HG02938 (cell line): ENCODE measurements around the gene NCCRP1.

Experiments
- ATAC-seq: cut with Tn5 transposase; IDR thresholded peaks from one replicate; pipeline ENCODE4 v1.9.1; 2021; ENCODE audit warnings: mild to moderate bottlenecking, moderate library complexity; ENCODE audit not compliant: unreplicated experiment

NCCRP1 gene

DNA sequence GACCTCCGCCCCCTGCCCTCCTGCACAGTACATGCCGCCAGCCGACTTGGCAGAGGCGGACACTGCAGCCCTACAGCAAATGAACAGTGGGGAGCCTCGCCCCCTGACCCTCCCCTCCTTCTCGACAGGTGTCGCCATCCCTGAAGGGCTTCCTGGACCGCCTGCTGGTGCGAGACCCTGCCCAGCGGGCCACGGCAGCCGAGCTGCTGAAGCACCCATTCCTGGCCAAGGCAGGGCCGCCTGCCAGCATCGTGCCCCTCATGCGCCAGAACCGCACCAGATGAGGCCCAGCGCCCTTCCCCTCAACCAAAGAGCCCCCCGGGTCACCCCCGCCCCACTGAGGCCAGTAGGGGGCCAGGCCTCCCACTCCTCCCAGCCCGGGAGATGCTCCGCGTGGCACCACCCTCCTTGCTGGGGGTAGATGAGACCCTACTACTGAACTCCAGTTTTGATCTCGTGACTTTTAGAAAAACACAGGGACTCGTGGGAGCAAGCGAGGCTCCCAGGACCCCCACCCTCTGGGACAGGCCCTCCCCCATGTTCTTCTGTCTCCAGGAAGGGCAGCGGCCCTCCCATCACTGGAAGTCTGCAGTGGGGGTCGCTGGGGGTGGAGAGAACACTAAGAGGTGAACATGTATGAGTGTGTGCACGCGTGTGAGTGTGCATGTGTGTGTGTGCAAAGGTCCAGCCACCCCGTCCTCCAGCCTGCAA is 18.3 kb upstream of the NCCRP1 start:
- no peak for ATAC-seq

- no peak for ATAC-seq
These were observed 17.0 kb upstream of the NCCRP1 start for GRCh38 chr19:39179754-39180153.

DNA sequence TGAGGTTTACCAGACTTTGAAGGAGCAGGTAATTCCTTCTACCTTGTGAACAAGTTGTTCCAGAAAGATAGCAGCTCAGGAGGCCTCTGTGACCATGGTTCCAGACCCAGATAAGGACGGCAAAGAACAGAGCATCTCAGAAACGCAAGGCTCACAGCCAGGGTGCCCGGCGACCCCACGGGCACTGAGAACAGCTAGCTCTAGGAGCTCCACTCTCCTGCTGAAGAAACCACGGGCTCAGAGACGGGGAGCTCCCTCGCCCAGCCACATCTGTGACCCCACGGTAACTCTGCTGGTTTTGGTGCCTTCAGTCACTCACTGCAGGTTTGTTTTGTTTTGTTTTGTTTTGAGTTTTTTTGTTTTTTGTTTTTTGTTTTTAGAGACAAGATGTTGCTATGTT is 16.0 kb upstream of the NCCRP1 start:
- no peak for ATAC-seq

DNA sequence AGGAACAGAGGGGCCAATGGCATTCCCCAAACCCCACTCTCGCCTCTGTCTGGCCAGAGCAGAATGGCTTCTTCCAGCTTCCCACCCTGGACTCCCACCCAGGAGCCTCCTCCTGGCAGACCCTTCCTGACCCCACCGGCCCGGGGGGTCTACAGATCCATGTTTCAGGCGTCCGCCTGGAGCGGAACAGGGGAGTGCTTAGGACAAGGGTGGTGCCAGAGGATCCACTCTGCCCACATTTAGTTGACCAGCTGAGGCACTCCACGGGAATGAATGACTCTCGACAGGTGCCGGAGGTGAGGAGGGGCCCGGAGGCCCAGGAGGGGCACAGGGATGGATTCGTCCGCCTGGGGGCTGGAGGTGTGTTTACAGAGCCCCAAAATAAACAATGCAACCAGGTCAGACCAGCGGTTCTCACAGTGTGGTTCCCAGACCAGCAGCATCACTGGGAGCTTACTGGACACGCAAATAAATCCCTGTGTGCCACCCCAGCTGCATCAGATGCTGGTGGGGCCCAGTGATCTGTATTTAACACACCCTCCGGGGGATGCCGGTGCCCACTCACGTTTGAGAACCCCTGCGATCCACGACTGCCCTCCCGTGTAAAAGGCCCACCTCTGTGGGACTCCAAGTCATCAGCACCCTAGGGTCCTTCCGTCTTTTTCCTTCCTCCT is 15.1 kb upstream of the NCCRP1 start:
- ATAC-seq, result no peak

DNA sequence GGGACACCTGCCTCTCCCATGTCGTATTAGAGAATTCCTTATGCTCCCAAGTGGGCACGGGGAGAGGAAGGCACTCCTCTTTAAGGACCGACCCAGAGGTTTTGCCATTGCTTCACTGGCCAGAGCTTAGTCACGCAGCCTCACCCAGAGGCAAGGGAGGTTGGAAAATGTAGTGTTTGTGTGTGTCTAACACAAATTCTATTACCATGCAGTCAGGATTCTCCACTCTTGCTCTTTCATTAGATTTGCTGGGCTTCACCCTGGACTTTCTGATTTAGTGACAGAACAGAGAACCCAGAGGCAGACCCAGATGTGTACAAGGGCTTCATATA is 14.6 kb upstream of the NCCRP1 start:
- no peak for ATAC-seq

GRCh38 chr19:39183104-39183503 is 13.7 kb upstream of the NCCRP1 start:
- no peak for ATAC-seq

DNA sequence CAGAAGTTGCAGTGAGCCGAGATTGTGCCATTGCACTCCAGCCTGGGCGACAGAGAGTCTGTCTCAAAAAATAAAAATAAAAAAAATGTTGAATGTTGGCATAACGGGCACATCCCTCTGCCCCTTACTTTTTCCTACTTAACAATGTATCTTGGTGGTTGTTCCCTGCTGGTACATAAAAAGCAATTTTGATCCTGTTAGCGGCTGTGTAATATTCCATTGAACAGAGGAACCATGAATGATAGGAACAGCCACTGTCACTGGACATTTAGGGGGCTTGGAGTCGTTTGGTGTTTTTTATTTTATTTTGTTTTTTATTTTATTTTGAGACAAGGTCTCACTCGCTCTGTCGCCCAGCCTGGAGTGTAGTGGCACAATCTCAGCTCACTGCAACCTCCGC is 10.4 kb upstream of the NCCRP1 start:
- no peak for ATAC-seq

DNA sequence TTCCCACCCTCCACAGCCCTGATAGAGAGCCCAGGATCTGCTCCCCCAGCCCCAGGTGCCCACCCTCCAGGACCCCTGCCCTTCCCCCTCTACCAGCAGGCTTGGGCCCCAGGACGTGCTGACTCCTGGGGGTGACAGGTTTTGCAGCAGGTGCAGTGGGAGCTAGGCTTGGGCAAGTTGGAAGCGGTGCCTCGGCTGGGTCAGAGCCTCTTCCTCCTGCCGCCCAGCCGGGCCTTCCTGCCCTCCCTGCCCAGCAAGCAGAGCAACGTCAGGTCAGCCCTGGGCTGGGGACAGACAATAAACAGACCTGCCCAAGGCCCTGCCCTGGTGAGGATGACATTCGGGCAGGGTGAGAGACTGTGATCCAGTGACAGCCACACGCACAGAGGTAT is 9.2 kb upstream of the NCCRP1 start:
- no peak for ATAC-seq

DNA sequence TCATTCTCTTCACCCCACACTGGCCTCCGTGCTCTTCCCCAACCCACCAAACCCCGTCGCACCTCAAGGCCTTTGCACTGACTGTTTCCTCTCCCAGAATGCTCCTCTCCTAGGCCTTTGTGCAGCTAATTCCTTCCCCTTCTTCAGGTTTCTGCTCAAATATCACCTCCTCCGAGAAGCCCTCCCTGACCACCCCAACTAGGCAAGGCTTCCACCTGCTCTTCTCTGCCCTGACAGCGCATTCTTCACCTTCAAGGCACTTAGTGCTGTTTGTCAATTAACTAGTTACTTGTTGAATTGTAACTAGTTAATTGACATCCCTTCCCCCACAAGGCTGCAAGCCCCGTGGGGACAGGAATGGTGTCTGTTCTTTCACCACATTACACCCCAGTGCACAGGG is 7.8 kb upstream of the NCCRP1 start:
- no peak for ATAC-seq

GRCh38 chr19:39190768-39191167 is 6.0 kb upstream of the NCCRP1 start:
- ATAC-seq, result no peak

DNA sequence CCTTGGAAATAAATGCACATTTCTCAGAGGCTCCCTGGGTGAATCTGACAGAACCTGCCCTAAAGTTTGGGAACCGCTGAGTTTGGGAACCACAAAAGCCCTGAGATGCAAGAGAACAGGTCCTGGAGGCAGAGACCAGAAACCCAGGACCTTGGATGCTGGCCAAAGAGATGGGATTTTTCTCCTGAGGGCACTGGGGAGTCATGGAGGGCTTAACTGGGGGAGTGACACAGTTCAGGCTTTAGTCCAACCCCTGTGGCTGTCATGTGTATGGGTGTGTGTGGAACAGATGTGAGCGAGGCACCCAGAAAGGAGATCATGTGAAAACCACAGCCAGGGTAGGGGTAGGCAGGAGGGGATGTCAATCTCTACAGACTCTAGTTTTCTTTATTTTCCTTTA is 3.9 kb upstream of the NCCRP1 start:
- no peak for ATAC-seq

DNA sequence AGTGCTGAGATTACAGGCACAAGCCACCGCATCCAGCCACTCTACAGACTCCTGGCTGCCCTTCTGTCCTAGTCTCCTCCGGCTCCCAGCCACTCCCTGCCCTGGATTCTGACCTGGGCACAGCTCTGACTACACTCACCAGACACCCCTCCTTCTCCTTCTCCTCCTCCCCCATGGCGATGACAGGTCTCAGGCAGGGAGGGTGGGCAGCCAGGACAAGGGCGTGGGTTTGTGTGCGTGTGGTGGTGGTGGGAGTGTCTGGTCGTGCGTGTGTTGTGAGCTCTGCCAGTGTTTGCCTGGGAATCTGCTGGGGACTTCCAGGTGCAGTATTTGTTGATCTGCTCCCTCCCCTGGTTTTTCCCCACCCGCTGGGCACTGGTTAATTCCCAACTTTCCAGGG is 3.0 kb upstream of the NCCRP1 start:
- no peak for ATAC-seq

DNA sequence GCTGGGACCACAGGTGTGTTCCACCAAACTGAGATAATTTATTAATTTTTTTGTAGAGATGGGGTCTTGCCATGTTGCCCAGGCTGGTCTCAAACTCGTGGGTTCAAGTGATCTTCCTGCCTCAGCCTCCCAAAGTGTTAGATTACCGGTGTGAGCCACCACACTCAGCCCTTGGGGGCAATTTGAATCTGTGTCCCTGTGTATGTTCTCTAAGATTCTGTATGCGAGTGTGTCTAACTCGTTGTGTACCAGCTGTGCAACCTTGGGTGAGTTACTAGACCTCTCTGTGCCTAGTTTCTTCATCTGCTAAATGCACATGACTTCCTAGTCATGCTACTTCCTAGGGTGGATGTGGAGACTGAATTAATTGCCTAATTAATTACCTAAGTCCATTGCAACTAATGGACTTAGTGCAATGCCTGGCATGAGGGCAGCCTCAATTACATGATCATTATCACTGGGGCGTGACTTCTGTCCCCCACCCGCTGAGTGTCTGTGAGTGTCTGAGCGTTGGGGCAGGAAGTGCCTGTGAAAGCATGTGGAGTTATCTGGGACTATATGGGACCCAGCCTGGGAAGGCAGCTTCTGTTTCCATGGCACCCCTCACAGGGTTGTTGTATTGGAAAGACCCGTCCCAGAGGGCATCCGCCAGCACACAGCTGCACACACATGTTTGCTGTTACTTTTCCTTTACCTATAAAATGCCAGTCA is 1.8 kb upstream of the NCCRP1 start:
- ATAC-seq, result no peak

DNA sequence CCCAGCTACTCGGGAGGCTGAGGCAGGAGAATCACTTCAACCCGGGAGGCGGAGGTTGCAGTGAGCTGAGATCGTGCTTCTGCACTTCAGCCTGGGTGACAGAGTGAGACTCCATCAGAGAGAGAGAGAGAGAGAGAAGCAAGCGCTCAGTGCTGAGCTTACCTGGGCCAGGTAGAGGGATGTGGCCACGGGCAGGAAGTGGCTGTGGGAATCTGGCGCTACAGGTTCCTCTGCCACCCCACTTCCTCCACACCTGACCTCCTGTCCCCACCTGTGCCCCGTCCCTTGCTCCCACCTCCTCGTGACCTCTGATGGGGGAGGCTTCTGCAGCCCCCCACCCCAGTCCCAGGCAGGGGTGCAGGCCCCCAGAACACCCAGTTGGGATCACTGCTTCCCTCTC is 1.0 kb upstream of the NCCRP1 start:
- no peak for ATAC-seq

DNA sequence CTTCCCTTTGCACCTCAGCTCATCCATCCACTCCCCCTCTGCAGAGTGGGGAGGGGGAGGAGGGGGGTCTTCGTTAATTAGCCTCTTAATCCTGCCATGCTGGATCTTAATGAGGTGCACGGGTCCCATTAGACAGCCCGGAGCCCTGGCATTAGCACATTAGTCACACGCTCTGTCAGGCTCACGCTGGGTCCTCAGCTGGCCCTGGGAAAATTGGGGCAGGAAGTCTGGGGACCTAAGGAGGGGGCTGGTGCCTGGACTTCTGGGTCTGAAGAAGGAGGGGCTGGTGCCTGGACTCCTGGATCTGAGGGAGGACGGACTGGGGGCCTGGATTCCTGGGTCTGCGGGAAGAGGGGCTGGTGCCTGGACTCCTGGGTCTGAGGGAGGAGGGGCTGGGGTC is 444 bp upstream of the NCCRP1 start:
- ATAC-seq, result no peak

DNA sequence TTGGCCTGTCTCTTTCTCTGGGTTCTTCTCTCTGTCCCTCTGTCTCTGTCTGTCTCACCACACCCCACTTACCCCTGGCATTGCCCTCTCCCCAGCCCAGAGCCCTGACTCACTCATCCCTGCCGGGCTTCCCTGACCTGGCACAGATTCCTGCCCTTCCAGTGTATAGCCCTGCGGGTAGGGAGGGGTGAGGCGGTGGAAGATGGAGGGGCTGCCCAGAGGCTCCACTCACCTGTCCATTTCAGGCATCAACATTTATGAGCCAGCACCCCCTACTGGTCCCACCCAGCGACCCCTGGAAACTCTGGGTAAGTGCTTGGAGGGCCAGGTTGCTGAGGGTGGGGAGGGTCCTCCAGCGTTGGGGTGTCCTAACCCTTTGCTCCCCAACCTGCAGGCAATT is 1.0 kb downstream of the NCCRP1 start:
- ATAC-seq, result no peak

- no peak for ATAC-seq
These were observed 2.3 kb downstream of the NCCRP1 start for GRCh38 chr19:39199025-39199424.

GRCh38 chr19:39200066-39200802 is 3.5 kb downstream of the NCCRP1 start:
- no peak for ATAC-seq

GRCh38 chr19:39200803-39201115 is 4.0 kb downstream of the NCCRP1 start:
- no peak for ATAC-seq

- ATAC-seq, result no peak
These were observed 6.2 kb downstream of the NCCRP1 start for GRCh38 chr19:39202998-39203355.

DNA sequence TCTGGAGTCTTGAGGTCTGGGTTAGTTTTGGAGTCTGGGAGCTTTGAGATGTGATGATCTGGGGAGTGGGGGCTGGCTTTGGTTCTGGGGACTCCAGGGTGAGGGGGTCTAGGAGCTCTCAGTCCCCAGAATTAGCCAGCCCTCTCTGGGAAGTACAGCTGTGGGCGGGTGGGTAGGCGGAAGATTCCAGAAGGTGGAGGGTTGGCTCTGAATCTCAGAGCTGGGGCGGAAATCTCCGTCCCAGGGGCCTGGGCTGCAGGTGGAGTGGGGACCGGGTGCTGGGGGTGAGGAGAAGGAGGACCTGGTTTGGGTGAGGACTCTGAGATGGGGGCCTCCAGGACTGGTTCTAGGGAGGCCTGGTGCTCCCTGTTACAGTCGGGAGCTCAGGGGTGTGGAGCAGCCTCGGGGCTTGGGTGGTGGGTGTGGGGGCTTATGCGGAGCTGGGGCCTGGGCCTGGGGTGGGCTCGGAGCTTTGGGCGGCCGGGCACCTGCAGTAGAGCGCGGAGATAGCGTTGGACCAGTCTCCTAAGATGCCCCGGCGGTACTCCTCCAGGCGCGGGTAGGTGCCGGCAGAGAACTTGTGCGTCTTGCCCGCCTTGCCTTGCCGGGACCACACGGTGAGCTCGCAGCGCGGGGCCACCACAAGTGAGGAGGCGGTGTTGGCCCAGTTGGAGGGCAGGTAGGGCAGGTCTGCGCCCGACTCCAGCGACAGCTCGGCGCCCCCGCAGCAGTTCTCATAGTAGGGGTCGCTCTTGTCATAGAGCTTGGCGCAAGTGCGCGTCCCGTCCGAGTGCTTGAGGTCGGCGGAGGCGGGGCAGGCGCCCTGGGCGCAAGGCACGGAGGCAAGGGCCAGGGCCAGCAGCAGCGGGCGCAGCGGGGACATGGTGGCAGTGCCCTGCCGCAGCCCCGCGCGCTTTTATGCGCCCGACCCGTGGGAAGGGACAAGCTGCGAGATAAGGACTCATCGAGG is 6.9 kb downstream of the NCCRP1 start, which contains the start of gene SYCN:
SYCN (minus strand) TSS at position 892 of the 970 bp plus-strand sequence; CDS start at position 883, 9 bp downstream.
- ATAC-seq, result no peak
